Inferior parietal cortex (tissue), 1 donor: ENCODE data around the gene ZNF467.

Experiments used
- DNase-seq: peaks from one replicate; pipeline ENCODE4 v3.0.0-alpha.2; 2016; ENCODE audit errors: extremely low spot score

Gene ZNF467

GRCh38 chr7:149809215-149809614, 35.8 kb upstream of the ZNF467 start:
- DNase-seq, result no peak

GRCh38 chr7:149808311-149808710, 34.9 kb upstream of the ZNF467 start:
- DNase-seq, result no peak

- no peak for DNase-seq
These were observed 33.3 kb upstream of the ZNF467 start for GRCh38 chr7:149806726-149807125.

GRCh38 chr7:149804106-149804505, 30.7 kb upstream of the ZNF467 start:
- DNase-seq, result no peak

GRCh38 chr7:149803551-149804074, 30.2 kb upstream of the ZNF467 start:
- DNase-seq, result no peak

- DNase-seq, result no peak
These were observed 29.6 kb upstream of the ZNF467 start for GRCh38 chr7:149802966-149803365.

GRCh38 chr7:149801816-149802215, 28.4 kb upstream of the ZNF467 start:
- DNase-seq, result no peak

GRCh38 chr7:149801002-149801566, 27.7 kb upstream of the ZNF467 start:
- DNase-seq, result no peak

- no peak for DNase-seq
These were observed 26.8 kb upstream of the ZNF467 start for GRCh38 chr7:149800169-149800555.

GRCh38 chr7:149799397-149800168, 26.2 kb upstream of the ZNF467 start:
- DNase-seq, result no peak

- no peak for DNase-seq
These were observed 24.4 kb upstream of the ZNF467 start for GRCh38 chr7:149797771-149798170.

- DNase-seq, result no peak
These were observed 23.0 kb upstream of the ZNF467 start for GRCh38 chr7:149796287-149796860.

GRCh38 chr7:149795126-149795525, 21.7 kb upstream of the ZNF467 start:
- DNase-seq, result no peak

GRCh38 chr7:149794661-149795060, 21.3 kb upstream of the ZNF467 start:
- no peak for DNase-seq

- no peak for DNase-seq
These were observed 19.9 kb upstream of the ZNF467 start for GRCh38 chr7:149793261-149793660.

GRCh38 chr7:149792220-149792595, 18.8 kb upstream of the ZNF467 start:
- DNase-seq, result no peak

- no peak for DNase-seq
These were observed 18.2 kb upstream of the ZNF467 start for GRCh38 chr7:149791411-149792219.

- no peak for DNase-seq
These were observed 17.5 kb upstream of the ZNF467 start for GRCh38 chr7:149790754-149791360.

GRCh38 chr7:149790146-149790548, 16.8 kb upstream of the ZNF467 start:
- no peak for DNase-seq

GRCh38 chr7:149789101-149789500, 15.7 kb upstream of the ZNF467 start:
- DNase-seq, result no peak

- no peak for DNase-seq
These were observed 15.0 kb upstream of the ZNF467 start for GRCh38 chr7:149788300-149788851.
